A673 (cell line): ENCODE data around the gene ASCL2.

ENCODE experiments used
- CTCF ChIP-seq: fragments of 300-800, 200-600 bp; sonication (generic); conservative IDR thresholded peaks from 2 replicates; pipeline ENCODE4 v1.5.1; 2017; ENCODE audit warnings: low read depth, mild to moderate bottlenecking, antibody characterized with exemption, low read length, moderate library complexity, mixed read lengths
- EZH2 ChIP-seq: fragments of 200-600 bp; sonication (generic); IDR thresholded peaks from 2 replicates; pipeline ENCODE4 v1.6.1; 2017; ENCODE audit warnings: borderline replicate concordance, low read depth, mild to moderate bottlenecking, mixed read lengths, antibody characterized with exemption, low read length; ENCODE audit not compliant: poor library complexity, severe bottlenecking

DNA sequence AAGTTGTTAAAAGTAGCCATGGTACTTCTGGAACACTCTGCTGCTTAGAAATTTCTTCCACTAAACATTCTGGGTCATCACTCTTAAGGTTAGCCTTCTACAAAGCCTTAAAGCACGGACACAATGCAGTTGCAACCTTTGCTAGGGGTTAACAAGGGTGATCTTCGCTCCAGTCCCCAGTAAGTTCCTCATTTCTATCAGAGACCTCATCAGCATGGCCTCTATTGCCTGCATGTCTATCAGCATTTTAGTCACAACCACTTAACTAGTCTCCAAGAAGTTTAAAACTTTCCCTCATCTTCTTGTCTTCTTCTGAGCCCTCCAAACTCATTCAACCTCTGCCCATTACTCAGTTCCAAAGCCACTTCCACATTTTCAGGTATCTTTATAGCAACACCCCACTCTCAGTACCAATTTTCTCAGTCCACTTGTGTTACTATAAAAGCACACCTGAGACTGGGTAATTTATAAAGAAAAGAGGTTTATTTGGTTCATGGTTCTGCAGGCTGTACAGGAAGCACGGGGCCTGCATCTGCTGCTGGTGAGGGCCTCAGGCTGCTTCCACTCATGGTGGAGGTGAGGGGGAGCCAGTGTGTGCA is 50.1 kb downstream of the ASCL2 start:
- TF ChIP-seq CTCF (no peak), EZH2 (no peak)
